ENCODE data around the gene DNAJC30. TPM values are rescaled to one million over a fixed set of nuclear protein-coding genes. Genes with fewer than 3 reads are reported as not detected.
"Not testable (repeated sequence)": the region's sequence is repeated elsewhere in the genome, so short reads cannot be mapped to it uniquely, and the experiment has no call there.

DNAJC30 gene
- polyA plus RNA-seq = 10 to 100 TPM in 1 of 3 donors, 1 to 10 TPM in 2; 5.3 to 12.3 (median 7.4) TPM

DNA sequence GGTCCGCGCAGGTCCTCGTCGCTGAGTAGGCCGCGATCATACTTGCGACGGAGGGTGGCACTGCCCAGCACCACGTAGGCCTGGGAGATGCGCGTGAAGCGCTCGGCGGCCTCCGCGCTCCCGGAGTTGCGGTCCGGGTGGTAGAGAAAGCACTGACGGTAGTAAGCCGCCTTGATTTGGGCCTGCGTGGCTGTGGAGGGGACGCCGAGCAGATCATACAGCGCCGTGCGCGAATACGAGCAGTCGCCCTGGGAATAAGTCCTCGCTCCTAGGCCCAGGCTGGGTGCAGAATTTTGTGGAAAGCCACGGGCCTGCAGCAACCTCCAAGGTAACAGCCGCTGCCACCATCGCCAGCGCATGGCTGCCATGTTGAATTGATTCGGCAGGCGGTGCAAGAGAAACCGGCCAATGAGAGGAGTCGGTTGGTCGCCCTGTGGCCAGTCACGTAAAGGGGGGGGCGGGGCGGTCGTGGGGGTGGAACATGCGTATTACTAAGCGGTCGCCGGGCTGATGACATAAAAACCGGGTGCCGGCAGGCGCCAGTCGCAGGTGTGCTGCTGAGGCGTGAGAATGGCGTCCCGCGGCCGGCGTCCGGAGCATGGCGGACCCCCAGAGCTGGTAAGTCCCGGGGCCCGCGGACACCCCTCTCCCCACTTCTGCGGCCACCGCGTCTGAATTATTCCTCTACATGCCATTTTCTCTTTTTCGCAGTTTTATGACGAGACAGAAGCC lies at the start of gene DNAJC30, which contains the start of gene BUD23:
Gene DNAJC30, minus strand, starts transcription at position 398 of the 732 bp plus-strand sequence. Its CDS starts 30 bp downstream, at position 368.
Gene BUD23, plus strand, starts transcription at position 542 of the 732 bp plus-strand sequence. Its CDS starts 29 bp downstream, at position 571.
- no peak within 1 kb of the TSS for H3K27ac ChIP-seq (ENCODE audit: low read depth, low read length)
- WGBS, 3 donors = 0% methylated on average over 63 to 68 of the region's 68 CpGs

DNA sequence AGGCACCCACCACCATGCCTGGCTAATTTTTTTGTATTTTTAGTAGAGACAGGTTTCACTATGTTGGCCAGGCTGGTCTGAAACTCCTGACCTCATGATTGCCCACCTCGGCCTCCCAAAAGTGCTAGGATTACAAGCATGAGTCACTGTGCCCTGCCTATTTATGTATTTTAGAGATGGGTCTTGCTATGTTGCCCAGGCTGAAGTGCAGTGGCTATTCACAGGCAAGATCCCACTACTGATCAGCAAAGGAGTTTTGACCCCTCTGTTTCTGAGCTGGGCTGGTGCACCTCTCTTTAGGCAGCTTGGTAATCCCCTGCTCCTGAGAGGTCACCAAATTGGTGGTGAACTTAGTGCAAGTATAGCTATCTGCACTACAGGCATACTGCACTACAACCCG lies 49.1 kb upstream of the DNAJC30 start:
- 62 to 88% (median 72%) methylated on average over 2 of the region's 2 CpGs for WGBS, 3 donors
- H3K27ac ChIP-seq (ENCODE audit: low read depth, low read length) = no peak overlapping the region

DNA sequence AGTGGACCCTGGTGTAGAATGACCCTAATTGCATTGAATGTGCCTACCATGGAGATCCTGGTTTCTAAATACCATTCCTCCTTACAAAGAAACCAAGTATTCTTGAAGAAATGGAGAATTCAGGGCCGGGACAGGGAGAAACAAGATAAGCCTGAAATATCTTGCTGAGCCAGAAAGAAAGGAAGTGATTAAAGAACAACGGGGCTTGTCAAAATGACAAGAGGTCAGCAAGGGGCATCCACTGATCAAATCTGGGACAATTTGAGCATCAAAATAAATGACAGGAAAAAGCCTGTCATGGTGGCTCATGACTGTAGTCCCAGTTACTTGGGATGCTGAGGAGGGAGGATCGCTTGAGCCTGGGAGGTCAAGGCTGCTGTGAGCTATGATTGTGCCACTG lies 47.2 kb upstream of the DNAJC30 start:
- H3K27ac ChIP-seq (ENCODE audit: low read depth, low read length) = no peak overlapping the region
- WGBS, 3 donors = 19 to 39% (median 35%) methylated on average over 3 of the region's 3 CpGs

DNA sequence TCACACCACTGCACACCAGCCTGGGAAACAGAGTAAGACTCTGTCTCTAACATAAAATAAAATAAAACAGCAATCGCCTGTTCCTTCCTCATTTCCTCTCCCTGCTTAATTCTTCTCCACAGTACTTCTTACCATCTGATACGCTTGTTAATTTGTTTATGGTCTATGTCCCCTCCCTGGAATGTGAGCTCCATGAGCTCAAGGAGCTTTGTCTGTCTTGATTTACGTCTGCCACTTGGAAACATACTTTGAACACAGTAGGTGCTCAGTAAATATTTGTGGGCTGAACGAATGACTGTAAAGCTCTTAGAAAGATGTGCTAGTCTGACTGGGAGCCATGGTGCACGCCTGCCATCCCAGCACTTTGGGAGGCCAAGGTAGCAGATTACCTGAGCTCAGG lies 45.3 kb upstream of the DNAJC30 start:
- no peak overlapping the region for H3K27ac ChIP-seq (ENCODE audit: low read depth, low read length)
- 57 to 65% (median 62%) methylated on average over 5 of the region's 5 CpGs for WGBS, 3 donors

DNA sequence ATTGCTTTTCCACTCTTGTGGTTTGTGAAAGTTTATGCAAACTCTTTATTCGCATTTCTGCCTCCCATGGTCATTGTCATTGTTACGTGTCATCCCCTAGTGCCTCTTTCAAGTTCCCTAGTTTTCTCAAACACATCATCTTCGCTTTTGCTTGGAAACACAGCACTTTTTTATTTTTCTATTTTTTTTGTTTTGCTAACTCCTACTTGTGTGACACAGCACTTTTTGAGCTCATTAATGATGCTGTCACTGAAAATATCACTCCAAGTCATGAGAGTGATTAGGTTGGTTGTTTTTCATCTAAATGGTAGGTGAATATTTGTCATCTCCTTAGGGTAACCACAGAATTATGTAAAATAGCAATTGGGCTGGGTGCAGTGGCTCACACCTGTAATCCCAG lies 44.7 kb upstream of the DNAJC30 start:
- H3K27ac ChIP-seq (ENCODE audit: low read depth, low read length) = no peak overlapping the region
- WGBS, 3 donors = 61 to 77% (median 66%) methylated on average over 3 of the region's 3 CpGs

DNA sequence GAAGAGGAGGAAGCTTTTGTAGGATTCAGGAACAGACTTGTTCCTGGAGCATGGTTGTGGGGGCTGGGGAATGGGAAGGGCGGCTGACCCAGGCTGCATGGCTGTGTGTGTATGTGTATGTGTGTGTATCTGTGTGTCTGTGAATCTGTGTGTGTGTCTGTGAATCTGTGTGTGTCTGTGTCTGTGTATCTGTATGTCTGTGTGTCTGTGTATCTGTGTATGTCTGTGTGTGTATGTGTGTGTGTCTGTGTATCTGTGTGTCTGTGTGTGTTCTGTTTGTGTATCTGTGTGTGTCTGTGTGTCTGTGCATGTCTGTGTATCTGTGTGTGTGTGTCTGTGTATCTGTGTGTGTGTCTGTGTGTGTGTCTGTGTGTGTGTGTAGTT lies 42.8 kb upstream of the DNAJC30 start:
- no peak overlapping the region for H3K27ac ChIP-seq (ENCODE audit: low read depth, low read length)
- WGBS, 3 donors = 45 to 86% (median 63%) methylated on average over 1 of the region's 1 CpG

DNA sequence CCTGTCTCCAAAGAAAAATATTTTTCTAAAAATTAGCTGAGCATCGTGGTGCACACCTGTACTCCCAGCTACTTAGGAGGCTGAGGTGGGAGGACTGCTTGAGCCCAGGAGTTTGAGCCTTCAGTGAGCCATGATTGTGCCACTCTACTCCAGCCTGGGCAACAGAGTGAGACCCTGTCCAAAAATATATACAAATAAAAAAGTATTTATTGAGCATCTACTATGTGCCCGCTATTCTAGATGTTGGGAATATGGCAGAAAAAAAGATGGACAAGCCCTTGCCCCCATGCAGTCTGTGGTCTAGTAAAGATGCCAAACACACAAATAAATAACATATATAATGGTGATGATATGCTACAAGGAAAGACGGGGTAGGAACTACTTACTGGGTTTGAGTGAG lies 40.6 kb upstream of the DNAJC30 start:
- H3K27ac ChIP-seq (ENCODE audit: low read depth, low read length) = no peak overlapping the region
- 87 to 95% (median 91%) methylated on average over 3 of the region's 3 CpGs for WGBS, 3 donors

DNA sequence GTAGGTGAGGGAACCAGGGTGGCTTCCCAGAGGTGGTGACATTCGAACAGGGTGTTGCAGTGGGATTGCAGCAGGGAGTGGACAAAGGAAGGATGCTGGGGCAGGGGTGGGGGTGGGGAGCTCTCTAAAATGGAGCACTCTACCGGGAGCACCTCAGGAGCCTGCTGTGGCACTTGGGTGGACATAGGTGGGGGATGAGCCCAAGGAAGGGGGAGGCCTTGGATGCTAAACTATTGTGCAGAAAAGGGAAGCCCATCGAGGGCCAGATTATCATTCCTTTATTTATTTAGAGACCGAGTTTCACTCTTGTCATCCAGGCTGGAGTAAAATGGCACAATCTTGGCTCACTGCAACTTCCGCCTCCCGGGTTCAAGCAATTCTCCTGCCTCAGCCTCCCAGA lies 39.5 kb upstream of the DNAJC30 start:
- WGBS, 3 donors = 60 to 66% (median 61%) methylated on average over 6 of the region's 6 CpGs
- H3K27ac ChIP-seq (ENCODE audit: low read depth, low read length) = no peak overlapping the region

DNA sequence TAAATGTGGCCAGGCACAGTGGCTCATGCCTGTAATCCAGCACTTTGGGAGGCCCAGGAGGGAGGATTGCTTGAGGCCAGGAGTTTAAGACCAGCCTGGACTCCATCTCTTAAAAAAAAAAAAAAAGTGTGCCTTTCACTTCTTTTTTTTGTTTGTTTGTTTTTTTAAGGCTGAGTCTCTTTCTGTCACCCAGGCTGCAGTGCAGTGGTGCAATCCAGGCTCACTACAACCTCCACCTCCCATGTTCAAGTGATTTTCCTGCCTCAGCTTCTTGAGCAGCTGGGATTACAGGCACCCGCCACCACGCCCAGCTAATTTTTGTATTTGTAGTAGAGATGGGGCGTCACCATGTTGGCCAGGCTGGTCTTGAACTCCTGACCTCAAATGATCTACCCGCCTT lies 38.9 kb upstream of the DNAJC30 start:
- not testable (repeated sequence) for H3K27ac ChIP-seq (ENCODE audit: low read depth, low read length)
- 78 to 86% (median 81%) methylated on average over 4 of the region's 4 CpGs for WGBS, 3 donors

DNA sequence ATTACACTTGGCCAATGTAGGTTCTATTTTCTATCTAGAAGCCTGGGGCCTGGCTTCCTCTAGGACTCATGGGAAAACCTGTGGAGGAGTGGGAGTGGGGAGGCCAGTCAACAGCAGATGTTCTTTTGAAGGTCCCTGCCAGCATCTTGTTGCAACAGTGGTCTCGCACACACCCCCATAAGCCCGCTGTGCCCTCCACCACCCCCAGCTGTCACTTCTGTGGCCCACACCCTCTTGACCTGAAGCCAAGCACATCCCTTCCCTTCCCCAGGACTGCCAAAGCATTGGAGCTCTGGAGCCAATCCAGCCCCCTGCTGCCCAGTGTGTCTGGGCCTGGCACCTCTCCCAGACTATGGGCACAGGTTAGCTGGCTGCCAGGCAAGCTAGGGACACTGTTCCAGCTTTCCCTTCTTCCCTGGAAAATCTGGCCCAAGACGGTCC lies 38.1 kb upstream of the DNAJC30 start:
- WGBS, 3 donors = 17 to 68% (median 35%) methylated on average over 3 of the region's 3 CpGs
- H3K27ac ChIP-seq (ENCODE audit: low read depth, low read length) = no peak overlapping the region

DNA sequence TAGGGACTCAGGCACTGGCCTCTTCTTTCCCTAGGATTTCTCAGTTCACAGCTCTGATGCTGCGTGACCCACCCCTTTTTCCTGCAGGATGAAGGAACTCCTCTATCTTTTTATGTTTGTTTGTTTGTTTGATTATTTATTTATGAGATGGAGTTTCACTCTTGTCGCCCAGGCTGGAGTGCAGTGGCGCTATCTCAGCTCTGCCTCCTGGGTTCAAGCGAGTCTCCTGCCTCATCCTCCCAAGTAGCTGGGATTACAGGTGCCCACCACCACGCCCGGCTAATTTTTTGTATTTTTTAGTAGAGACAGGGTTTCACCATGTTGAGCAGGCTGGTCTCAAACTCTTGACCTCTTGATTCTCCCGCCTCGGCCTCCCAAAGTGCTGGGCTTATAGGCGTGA lies 37.2 kb upstream of the DNAJC30 start:
- WGBS, 3 donors = 92 to 97% (median 95%) methylated on average over 9 of the region's 9 CpGs
- H3K27ac ChIP-seq (ENCODE audit: low read depth, low read length) = not testable (repeated sequence)

DNA sequence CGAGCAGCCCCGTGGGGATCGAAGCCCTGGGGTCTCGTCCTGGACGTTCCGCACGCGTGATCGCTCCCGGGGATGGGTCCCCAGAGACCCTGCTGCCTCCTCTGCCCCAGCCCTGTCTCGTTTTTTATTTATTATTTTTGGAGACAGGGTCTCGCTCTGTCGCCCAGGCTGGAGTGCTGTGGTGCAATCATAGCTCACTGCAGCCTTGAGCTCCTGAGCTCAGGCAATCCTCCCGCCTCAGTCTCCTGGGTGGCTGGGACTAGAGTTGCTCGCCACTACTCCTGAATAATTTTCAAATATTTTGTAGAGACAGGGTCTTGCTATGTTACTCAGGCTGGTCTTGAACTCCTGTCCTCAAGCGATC lies 36.5 kb upstream of the DNAJC30 start:
- WGBS, 3 donors = 12 to 15% (median 14%) methylated on average over 12 to 13 of the region's 16 CpGs
- H3K27ac ChIP-seq (ENCODE audit: low read depth, low read length) = no peak overlapping the region

DNA sequence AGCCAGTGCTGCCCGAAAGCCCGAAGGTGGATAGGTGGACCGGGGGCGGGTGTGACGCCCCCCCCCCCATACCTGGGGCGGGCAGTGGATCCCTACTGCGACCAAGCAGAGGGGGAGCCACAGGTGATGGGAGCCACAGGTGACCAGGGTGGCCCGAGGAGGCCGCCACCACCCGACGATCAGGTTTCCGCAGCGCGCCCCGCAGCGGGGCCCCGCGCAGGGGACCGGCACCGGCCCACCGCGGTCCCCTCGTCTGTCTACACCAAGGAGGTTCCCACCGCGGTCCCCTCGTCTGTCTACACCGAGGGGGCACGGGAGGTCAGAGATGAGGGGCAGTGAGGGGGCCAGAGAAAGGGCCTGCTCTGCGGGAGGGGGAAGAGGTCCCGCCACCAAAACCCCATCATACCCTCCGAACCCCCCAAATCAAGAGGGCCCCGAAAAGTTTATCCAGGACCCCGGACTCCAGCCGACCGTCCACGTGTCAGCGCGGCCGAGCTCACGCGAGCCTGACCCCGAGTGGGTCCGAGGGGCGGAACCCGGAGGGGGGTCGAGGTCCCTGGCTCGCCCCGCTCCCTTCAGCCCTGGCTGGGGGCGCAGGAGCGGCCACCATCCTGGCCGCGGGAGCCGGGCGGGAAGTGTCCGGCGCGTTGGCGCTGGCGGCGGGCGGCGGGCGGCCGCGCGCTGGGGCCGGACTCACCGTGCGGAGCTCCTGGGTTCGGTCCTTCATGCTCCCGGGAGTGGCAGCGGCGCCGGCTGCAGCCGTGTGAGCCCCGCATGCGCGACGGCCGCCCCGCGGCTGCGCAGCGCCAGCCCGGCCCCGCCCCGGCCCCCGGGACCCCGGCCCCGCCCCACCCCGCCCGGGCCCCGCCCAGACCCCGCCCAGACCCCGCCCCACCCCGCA lies 35.9 kb upstream of the DNAJC30 start, which contains the start of gene STX1A:
Gene STX1A, minus strand, starts transcription at position 765 of the 901 bp plus-strand sequence. Its CDS starts 38 bp downstream, at position 727.
- no peak within 1 kb of the TSS for H3K27ac ChIP-seq (ENCODE audit: low read depth, low read length)
- 1 to 2% (median 2%) methylated on average over 70 to 91 of the region's 96 CpGs for WGBS, 3 donors

DNA sequence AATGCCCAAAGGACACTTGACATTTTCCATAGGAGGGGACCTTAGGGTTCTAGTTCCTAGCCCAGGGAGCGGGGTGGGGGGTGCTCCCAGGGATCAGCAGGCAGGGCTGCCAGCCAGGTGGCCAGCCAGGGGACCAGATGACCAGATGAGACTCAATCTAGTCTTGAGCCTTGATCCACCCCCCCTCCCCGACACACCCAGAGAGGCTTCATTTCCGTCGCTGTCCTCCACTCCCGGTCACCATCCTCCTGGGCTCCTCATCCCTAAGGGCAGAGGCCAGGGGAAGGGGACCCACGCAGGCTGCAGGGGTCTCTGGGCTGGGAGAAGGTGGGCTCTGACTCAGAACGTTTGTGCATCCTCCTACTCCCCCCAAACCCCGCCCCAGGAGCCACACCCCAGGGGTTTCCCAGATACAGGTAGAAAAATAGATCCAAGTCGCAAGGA lies 35.2 kb upstream of the DNAJC30 start:
- H3K27ac ChIP-seq (ENCODE audit: low read depth, low read length) = no peak overlapping the region
- WGBS, 3 donors = 31 to 61% (median 36%) methylated on average over 9 of the region's 9 CpGs

DNA sequence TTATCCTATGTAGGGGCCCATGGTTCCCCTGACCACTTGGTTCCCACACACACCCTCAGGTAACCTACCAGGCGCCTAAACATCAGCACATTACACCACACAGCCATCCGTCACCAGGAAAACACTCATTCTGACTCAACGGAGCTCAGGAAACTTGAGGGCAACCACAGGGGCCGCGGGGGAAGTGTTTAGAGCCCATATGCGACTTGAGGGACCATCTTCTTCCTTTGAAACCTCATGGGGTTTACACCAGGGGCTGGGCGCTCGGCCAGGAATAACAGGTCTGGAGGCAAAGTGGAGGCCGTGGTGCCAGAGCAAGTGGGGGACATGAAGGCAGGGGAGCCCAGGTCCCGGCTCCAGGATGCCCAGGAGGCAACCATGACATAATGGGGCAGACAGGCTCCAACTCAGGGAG lies 34.7 kb upstream of the DNAJC30 start:
- WGBS, 3 donors = 37 to 74% (median 44%) methylated on average over 10 of the region's 10 CpGs
- H3K27ac ChIP-seq (ENCODE audit: low read depth, low read length) = no peak overlapping the region

DNA sequence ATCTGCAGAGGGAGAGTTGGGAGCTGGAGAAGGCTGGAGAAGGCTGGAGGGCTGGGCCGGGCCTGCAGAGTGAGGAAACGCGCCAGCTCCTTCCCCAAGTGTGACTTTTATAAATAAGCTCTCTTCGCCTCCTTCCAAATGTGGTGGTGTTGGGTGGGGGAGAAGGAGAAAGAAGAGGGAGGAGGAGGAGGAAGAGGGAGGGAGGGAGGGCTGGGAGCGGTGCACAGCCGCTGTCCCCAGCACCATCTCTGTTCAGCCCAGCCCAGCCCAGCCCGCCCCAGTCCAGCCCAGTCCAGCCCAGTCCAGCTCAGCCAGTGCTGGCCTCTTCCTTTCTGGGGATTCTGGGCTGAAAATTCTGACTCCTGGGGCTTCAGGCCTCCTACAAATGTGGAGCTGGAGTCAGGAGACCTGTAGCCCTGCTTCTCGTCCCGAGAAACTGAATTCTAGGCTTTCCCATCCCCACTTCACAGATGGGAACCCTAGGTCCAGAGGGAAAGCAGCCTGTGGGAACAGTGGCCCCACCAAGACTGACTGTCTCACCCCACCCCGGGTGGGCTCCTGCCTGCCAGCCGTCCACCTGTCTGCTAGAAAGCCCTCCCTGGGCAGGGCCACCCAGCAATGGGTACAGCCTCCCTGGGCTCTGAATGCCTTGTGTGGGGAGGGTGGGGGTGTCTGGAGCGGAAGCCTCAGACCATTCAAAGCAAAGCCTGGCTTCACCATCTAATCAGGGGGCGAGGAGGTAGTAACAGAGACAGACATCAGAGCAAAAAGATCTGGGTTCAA lies 34.0 kb upstream of the DNAJC30 start:
- no peak overlapping the region for H3K27ac ChIP-seq (ENCODE audit: low read depth, low read length)
- WGBS, 3 donors = 60 to 82% (median 61%) methylated on average over 13 of the region's 13 CpGs

DNA sequence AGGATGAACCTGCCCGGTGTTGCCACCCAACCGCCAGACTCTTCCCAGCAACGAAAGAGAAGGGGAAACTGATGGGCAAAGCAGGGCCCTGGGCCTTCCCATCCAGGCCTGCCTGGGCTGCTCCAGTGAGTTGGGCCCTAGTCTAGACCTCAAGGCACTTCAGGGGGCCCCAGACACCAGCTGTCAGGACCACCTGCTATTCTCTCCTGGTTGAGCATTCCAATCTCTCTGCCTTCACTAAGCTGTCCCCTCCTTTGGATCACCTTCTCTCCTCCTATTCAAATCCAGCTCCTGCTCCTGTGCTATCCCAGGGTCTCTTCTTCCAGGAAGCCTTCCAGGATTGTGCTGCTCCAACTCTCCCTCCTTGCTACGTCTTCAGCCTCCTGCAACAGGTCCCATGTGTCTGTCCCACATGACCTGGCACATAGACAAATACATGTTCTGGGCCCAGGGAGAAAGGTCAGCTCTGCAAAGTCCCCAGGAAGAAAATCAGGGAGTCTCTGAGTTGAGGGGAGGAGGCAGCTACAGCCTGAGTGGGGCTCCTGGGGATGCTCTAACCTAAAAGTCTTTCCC lies 33.2 kb upstream of the DNAJC30 start:
- no peak overlapping the region for H3K27ac ChIP-seq (ENCODE audit: low read depth, low read length)
- 60 to 78% (median 72%) methylated on average over 4 of the region's 4 CpGs for WGBS, 3 donors

DNA sequence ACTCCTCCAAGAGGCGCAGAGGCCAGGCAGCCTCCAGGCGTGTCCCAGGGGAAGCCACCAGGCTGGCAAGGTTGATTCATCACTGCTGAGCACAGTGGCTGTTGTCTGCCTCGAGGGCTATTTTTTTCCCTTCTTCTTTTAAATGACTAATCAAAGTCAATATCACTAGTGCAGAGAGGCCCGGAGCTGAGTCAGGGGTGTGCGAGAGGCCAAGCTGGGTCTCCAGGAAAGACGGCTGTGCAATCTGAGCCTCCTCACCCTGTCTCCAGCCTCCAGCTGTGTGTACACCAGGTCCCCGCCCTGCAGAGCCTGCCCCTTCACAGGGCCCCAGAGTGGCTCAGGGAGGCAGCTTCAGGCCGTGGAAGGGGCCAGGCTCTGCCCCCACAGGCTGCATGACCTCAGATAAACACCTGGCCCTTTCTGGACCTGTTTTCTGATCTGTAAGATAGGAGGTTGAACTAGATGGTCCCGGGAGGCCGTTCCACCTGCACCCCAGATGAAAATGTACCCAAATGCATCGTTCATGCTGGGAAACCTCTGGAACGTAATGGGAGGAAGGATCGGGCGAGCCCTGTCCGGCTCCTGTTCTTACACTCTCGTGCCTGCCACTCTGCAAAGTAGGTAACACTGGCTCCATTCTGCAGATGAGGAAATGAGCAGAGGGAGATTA lies 32.5 kb upstream of the DNAJC30 start:
- 58 to 62% (median 61%) methylated on average over 16 of the region's 16 CpGs for WGBS, 3 donors
- H3K27ac ChIP-seq (ENCODE audit: low read depth, low read length) = no peak overlapping the region

Data from adipose tissue (tissue), 3 donors.